ENCODE data around the gene DOK5.

DNA sequence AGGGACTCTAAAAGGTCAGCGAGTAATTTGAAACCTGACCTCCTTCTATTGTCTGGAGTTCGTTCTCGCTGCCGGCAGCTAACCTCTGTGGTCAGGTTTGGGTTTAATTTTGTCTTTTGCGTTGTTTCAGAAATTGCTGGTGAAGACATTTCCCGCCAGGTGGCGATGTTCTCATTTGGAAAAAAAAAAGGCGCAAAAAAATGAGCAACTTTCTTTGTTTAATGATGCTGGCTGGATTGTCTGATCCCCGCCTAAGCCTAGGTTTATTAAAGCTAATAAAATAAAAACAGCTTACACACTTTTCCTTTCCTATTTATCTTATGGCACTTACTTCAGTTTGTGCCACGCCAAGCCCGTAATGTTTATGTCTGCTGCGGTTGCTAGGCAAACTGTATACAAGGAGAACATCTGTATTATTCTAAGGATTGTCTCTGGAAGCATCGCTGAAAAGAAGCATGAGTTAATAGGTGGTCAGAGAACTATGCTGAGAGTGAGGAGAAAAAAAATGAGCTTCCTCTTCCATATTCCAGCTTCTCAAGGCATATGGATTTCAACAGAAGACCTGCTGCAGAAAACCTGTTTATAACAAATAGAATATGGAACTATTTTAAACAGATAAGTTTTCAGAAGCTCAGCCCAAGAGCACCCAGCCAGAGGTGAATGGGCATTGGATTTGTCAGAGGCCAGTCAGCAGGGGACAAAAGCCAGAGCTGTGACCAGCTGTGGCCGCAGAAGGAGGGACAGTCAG is 205.7 kb downstream of the DOK5 start:
- TF ChIP-seq POLR2AphosphoS5 (IDR thresholded peaks at IDR 0.05; ENCODE audit: low read depth, low read length) (no peak), POLR2A (IDR thresholded peaks at IDR 0.05; ENCODE audit: low read depth, low read length) (no peak), TAF1 (IDR thresholded peaks at IDR 0.05; ENCODE audit: borderline replicate concordance, low read depth, low read length) (no peak)

All from GM12892 (cell line).